H7 (cell line): ENCODE data around the gene CYP27A1. TPM values are rescaled to one million over a fixed set of nuclear protein-coding genes. Genes with fewer than 3 reads are reported as not detected.
"Not testable (repeated sequence)": the region's sequence is repeated elsewhere in the genome, so short reads cannot be mapped to it uniquely, and the experiment has no call there.

Source experiments
- DNase-seq: peaks from one replicate; pipeline ENCODE4 v3.0.0; 2012
- H3K27me3 ChIP-seq: 2 replicates; pipeline ENCODE4 v1.6.0; 2011; ENCODE audit warnings: mild to moderate bottlenecking, low read length; ENCODE audit not compliant: control insufficient read depth, insufficient read depth
- H3K36me3 ChIP-seq: replicated peaks from 2 replicates; pipeline ENCODE4 v1.5.1; 2011; ENCODE audit warnings: low read length; ENCODE audit not compliant: control insufficient read depth, insufficient read depth
- H3K4me3 ChIP-seq: 2 replicates; pipeline ENCODE4 v1.5.1; 2011; ENCODE audit warnings: low read depth, mild to moderate bottlenecking, control low read depth, low read length, moderate library complexity; ENCODE audit not compliant: insufficient read depth
- total RNA-seq: library from RNA; depleted of rRNA; stranded (reverse); fragments of >200 nt; shearing (Covaris generic); gene quantifications from 2 replicates; pipeline ENCODE4 v1.2.3, GENCODE V29; 2014

The CYP27A1 gene
- total RNA-seq, 1 experiment from 2014 or later: 14.3 TPM

DNA sequence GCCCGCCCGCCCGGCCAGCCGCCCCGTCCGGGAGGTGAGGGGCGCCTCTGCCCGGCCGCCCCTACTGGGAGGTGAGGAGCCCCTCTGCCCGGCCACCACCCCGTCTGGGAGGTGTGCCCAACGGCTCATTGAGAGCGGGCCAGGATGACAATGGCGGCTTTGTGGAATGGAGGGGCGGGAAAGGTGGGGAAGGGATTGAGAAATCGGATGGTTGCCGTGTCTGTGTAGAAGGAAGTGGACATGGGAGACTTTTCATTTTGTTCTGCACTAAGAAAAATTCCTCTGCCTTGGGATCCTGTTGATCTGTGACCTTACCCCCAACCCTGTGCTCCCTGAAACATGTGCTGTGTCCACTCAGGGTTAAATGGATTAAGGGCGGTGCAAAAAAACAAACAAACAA, 65.0 kb downstream of the CYP27A1 start:
- DNase-seq, H3K36me3 ChIP-seq, H3K27me3 ChIP-seq, H3K4me3 ChIP-seq: not testable (repeated sequence)

DNA sequence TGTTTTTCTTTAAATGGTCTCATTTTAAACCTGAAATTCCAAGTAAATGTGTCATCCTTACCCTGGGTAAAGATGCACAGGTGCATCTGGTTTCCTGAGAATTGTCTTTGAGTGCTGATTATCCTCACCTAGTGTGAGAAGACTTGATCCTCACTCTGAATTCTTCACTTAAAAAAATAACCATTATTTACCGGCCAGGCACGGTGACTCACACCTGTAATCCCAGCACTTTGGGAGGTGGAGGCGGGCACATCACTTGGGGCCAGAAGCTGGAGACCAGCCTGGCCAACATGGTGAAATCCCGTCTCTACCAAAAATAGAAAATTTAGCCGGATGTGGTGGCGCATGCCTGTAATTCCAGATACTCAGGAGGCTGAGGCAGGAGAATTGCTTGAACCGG, 67.8 kb downstream of the CYP27A1 start:
- no peaks in the 10 kb centered on the region for H3K36me3 ChIP-seq
- no peak overlapping the region for H3K4me3 ChIP-seq
- peaks cover 23% of the 10 kb centered on the region for H3K27me3 ChIP-seq
- DNase-seq: no peak

- Histone ChIP-seq H3K36me3 (no peaks in the 10 kb centered on the region), H3K27me3 (peaks cover 34% of the 10 kb centered on the region), H3K4me3 (no peak overlapping the region)
- DNase-seq: no peak
These were observed 68.8 kb downstream of the CYP27A1 start for GRCh38 chr2:218850796-218851195.

GRCh38 chr2:218851286-218851685, 69.3 kb downstream of the CYP27A1 start:
- Histone ChIP-seq H3K27me3 (peaks cover 39% of the 10 kb centered on the region), H3K4me3 (no peak overlapping the region), H3K36me3 (no peaks in the 10 kb centered on the region)
- no peak for DNase-seq

DNA sequence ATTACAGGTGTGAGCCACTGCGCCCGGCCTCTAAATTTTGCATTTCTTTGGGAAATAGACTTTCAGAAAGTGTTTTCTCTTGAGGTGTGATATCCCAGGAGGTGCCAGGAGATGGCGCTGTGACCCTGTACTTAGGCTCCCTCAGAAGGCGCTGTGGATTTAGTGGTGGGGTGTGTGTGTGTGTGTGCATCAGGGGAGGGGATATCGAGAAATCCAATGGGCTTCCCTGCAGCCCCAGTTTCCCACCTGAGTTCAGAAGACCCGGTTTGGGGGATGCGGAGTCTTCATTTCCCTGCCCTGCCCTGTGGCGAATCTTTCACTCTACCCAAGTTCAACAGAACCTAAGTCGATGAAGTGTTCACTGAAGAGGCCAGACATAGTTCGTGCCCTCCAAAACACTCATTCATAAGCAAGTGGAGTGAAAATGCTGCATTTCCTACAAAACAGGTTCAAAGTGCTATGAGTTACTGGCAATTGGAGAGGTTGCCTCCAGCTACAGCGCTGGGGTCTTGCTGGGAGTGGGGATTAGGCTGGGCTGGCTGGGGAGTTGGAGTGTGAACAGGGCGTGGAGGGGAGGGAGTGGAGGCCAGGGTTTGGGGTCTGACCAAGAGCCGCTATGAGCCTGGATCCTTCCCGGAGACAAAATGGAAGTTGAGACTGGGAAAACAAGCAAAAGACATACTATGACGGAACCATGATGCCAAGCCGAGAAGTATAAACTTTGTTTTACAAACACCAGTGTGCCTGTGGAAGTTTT, 71.1 kb downstream of the CYP27A1 start:
- peak; percentile 85 for DNase-seq
- peaks cover 57% of the 10 kb centered on the region for H3K27me3 ChIP-seq

GRCh38 chr2:218853766-218854165, 71.8 kb downstream of the CYP27A1 start:
- peak; percentile 35 for DNase-seq
- Histone ChIP-seq H3K36me3 (no peaks in the 10 kb centered on the region), H3K4me3 (no peak overlapping the region), H3K27me3 (peaks cover 64% of the 10 kb centered on the region)

More for the DNA sequence above, 71.1 kb downstream of the CYP27A1 start:
- no peaks in the 10 kb centered on the region for H3K36me3 ChIP-seq
- no peak overlapping the region for H3K4me3 ChIP-seq

DNA sequence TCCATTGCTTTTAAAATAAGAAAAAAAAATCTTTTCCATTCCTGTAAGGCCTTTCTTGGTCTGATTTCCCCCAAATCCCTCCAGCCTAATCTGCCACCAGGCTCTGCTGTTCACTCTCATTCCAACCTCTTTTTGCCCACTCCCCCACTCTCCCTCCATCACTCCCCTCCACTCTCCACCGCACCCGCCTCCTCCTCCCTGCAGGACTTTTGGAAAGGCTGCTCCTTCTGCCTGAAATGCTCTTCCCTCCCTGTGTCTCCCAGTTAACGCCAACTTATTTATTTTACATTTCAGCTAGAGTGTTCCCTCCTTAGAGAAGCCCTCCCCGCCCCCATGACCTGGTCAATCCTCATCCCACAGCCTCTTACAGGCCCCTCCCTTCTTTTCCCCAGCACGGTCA, 72.9 kb downstream of the CYP27A1 start:
- H3K36me3 ChIP-seq: no peaks in the 10 kb centered on the region
- no peak for DNase-seq
- H3K27me3 ChIP-seq: peaks cover 73% of the 10 kb centered on the region
- H3K4me3 ChIP-seq: no peak overlapping the region

- DNase-seq: peak; percentile 34
- no peaks in the 10 kb centered on the region for H3K36me3 ChIP-seq
- no peak overlapping the region for H3K4me3 ChIP-seq
- peaks cover 80% of the 10 kb centered on the region for H3K27me3 ChIP-seq
These were observed 73.6 kb downstream of the CYP27A1 start for GRCh38 chr2:218855305-218856166.

DNA sequence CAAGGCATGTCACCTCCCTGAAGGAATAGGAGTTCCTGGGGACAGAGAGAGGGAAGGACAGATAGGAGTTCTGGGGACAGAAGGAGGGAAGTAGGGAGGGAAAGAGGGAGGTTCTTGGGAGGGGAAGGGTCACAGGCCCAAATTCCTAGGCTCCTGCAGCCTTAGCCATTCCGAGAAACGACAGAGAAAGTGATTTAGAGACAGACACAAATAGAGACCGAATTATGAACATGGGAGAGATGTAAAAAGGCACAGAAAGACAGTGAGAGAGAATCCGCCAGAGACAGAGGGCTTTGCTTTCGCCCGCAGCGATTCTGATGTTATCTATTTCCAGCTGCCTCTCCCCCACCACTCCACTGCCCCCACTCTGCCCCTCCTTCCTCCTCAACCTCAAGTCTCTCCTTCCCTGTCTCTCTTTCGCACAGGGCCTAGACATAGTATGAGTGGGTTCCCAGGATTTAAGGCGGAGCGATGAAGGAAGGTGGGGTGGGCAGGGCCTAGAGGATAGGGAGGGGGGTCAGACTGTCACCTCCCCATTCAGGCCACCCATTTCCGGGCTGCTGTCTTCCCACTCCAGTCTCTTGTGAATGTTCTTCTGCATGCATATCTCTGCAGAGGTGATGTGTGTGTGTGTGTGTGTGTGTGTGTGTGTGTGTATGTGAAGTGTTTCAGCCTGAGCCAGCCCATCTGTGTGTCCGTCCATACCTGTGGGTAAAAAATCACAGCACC, 74.4 kb downstream of the CYP27A1 start:
- DNase-seq: peak; percentile 37
- Histone ChIP-seq H3K4me3 (no peak overlapping the region), H3K36me3 (no peaks in the 10 kb centered on the region), H3K27me3 (peaks cover 84% of the 10 kb centered on the region)

- Histone ChIP-seq H3K27me3 (peaks cover 88% of the 10 kb centered on the region), H3K4me3 (no peak overlapping the region), H3K36me3 (no peaks in the 10 kb centered on the region)
- peak; percentile 5 for DNase-seq
These were observed 74.9 kb downstream of the CYP27A1 start for GRCh38 chr2:218856896-218857243.

- Histone ChIP-seq H3K36me3 (no peaks in the 10 kb centered on the region), H3K4me3 (no peak overlapping the region), H3K27me3 (peaks cover 94% of the 10 kb centered on the region)
- DNase-seq: peak; percentile 40
These were observed 75.6 kb downstream of the CYP27A1 start for GRCh38 chr2:218857371-218858137.

GRCh38 chr2:218858138-218858445, 76.1 kb downstream of the CYP27A1 start:
- DNase-seq: peak; percentile 33
- Histone ChIP-seq H3K27me3 (peaks cover 95% of the 10 kb centered on the region), H3K4me3 (no peak overlapping the region), H3K36me3 (no peaks in the 10 kb centered on the region)

- H3K36me3 ChIP-seq: no peaks in the 10 kb centered on the region
- DNase-seq: peak; percentile 74
- H3K4me3 ChIP-seq: peak overlapping the region; percentile 7; the same call in 1 of the 2 replicates
- peaks cover 94% of the 10 kb centered on the region for H3K27me3 ChIP-seq
These were observed 77.0 kb downstream of the CYP27A1 start for GRCh38 chr2:218858671-218859555.
